GM19463 (cell line): Measurements from ENCODE around the gene ARMCX4.
"Not testable (repeated sequence)": the region's sequence is repeated elsewhere in the genome, so short reads cannot be mapped to it uniquely, and the experiment has no call there.

Experiments used
- ATAC-seq: cut with Tn5 transposase; IDR thresholded peaks from one replicate; pipeline ENCODE4 v1.9.1; 2021; ENCODE audit warnings: mild to moderate bottlenecking, moderate library complexity; ENCODE audit not compliant: unreplicated experiment

Gene ARMCX4

GRCh38 chrX:101485212-101485949, at the start of gene ARMCX4:
ARMCX4 (plus strand) TSS chrX:101485456; CDS start chrX:101488590, 3,134 bp downstream.
- ATAC-seq: no peak

- ATAC-seq: no peak
Measured at GRCh38 chrX:101442085-101442484, 43.2 kb upstream of the ARMCX4 start.

- no peak for ATAC-seq
Measured at GRCh38 chrX:101449279-101449678, 36.0 kb upstream of the ARMCX4 start.

- no peak for ATAC-seq
Measured at GRCh38 chrX:101450085-101450484, 35.2 kb upstream of the ARMCX4 start.

GRCh38 chrX:101450961-101451360, 34.3 kb upstream of the ARMCX4 start:
- ATAC-seq: no peak

GRCh38 chrX:101452056-101452455, 33.2 kb upstream of the ARMCX4 start:
- ATAC-seq: no peak

- no peak for ATAC-seq
Measured at GRCh38 chrX:101460669-101461068, 24.6 kb upstream of the ARMCX4 start.

- no peak for ATAC-seq
Measured at GRCh38 chrX:101462892-101463291, 22.4 kb upstream of the ARMCX4 start.

GRCh38 chrX:101478366-101478765, 6.9 kb upstream of the ARMCX4 start:
- ATAC-seq: no peak

- no peak for ATAC-seq
Measured at GRCh38 chrX:101482296-101482695, 3.0 kb upstream of the ARMCX4 start.

- no peak for ATAC-seq
Measured at GRCh38 chrX:101483705-101484104, 1.6 kb upstream of the ARMCX4 start.

GRCh38 chrX:101484135-101484534, 1.1 kb upstream of the ARMCX4 start:
- ATAC-seq: no peak

GRCh38 chrX:101488796-101489195, 3.5 kb downstream of the ARMCX4 start:
- ATAC-seq: no peak

- ATAC-seq: no peak
Measured at GRCh38 chrX:101491943-101492342, 6.7 kb downstream of the ARMCX4 start.

- no peak for ATAC-seq
Measured at GRCh38 chrX:101493225-101493624, 8.0 kb downstream of the ARMCX4 start.

GRCh38 chrX:101502929-101503328, 17.7 kb downstream of the ARMCX4 start:
- not testable (repeated sequence) for ATAC-seq

GRCh38 chrX:101507372-101507771, 22.1 kb downstream of the ARMCX4 start:
- no peak for ATAC-seq

GRCh38 chrX:101507986-101508385, 22.7 kb downstream of the ARMCX4 start:
- ATAC-seq: no peak

- no peak for ATAC-seq
Measured at GRCh38 chrX:101530944-101531343, 45.7 kb downstream of the ARMCX4 start.
